ENCODE data around the gene CAV3.
A peak's percentile ranks its signal among the peaks of the same experiment; 100 is the strongest.

Gene CAV3

GRCh38 chr3:8736436-8736835 is 2.8 kb downstream of the CAV3 start:
- Histone ChIP-seq H3K23ac (ENCODE audit: low read length) (no peak overlapping the region), H4K12ac (ENCODE audit: low read depth, low read length) (no peak overlapping the region), H3K14ac (ENCODE audit: low read length) (no peak overlapping the region), H3K18ac (ENCODE audit: low read length) (no peak overlapping the region), H3K36me3 (ENCODE audit: control insufficient read depth in 1 of 2, insufficient read depth in 2 of 2, low read length in 2 of 2) (no peaks in the 10 kb centered on the region), H3K4me2 (ENCODE audit: low read length) (no peak overlapping the region), H2BK12ac (ENCODE audit: low read length) (no peak overlapping the region), H3K4me1 (ENCODE audit: control insufficient read depth in 1 of 2, insufficient read depth in 2 of 2, low read length in 2 of 2) (peaks cover 10 to 11% of the 10 kb centered on the region in 2 experiments), H3K27ac (ENCODE audit: low read depth, low read length) (no peak overlapping the region), H3K4ac (ENCODE audit: low read depth, low read length) (no peak overlapping the region), H4K8ac (ENCODE audit: low read depth, low read length) (no peak overlapping the region), H2BK5ac (ENCODE audit: low read depth, low read length, poor library complexity) (no peak overlapping the region), H3K9me3 (ENCODE audit: insufficient read depth, low read depth, low read length) (peaks cover 4% of the 10 kb centered on the region), H3K9ac (ENCODE audit: low read length) (no peak overlapping the region), H3K27me3 (ENCODE audit: insufficient read depth, low read length) (no peaks in the 10 kb centered on the region), H2BK120ac (ENCODE audit: insufficient read depth, low read length, poor library complexity) (no peak overlapping the region), H2AK5ac (ENCODE audit: low read length) (no peak overlapping the region), H3K79me1 (ENCODE audit: low read length) (no peaks in the 10 kb centered on the region), H3K79me2 (ENCODE audit: control insufficient read depth, insufficient read depth, low read length, poor library complexity) (peaks cover 2% of the 10 kb centered on the region), H3K4me3 (ENCODE audit: low read depth, low read length) (no peak overlapping the region), H4K91ac (ENCODE audit: low read depth, low read length) (no peak overlapping the region), H2AFZ (ENCODE audit: insufficient read depth, low read length, poor library complexity) (no peak overlapping the region)
- DNase-seq, result no peak
- no CpG with 5 or more reads among the region's 11 CpGs for WGBS (ENCODE audit: extremely low coverage, insufficient coverage, insufficient read length)

DNA sequence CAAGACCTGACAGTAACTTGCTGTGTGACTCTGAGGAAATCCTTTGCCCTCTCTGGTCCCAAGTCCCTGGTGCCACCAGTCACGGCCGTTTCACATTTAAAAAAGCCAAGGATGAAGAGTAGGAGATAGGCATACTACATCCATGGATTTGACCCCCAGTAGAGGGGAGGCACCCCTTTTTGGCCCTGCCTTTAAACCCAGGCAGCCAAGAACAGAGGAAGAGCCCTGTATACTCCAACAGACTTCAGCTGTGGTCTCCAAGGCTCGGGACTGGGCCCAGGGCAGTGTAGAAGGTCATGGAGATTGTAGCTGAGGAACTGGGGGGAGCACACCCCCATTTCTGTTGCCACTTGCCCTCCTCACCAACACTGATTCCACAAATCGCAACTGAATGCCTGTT is 3.7 kb downstream of the CAV3 start:
- Histone ChIP-seq H3K18ac (ENCODE audit: low read length) (no peak overlapping the region), H3K27me3 (ENCODE audit: insufficient read depth, low read length) (no peaks in the 10 kb centered on the region), H4K8ac (ENCODE audit: low read depth, low read length) (no peak overlapping the region), H3K14ac (ENCODE audit: low read length) (no peak overlapping the region), H3K79me2 (ENCODE audit: control insufficient read depth, insufficient read depth, low read length, poor library complexity) (peaks cover 2% of the 10 kb centered on the region), H3K9me3 (ENCODE audit: insufficient read depth, low read depth, low read length) (peaks cover 4% of the 10 kb centered on the region), H3K4me2 (ENCODE audit: low read length) (no peak overlapping the region), H2BK5ac (ENCODE audit: low read depth, low read length, poor library complexity) (no peak overlapping the region), H3K4me1 (ENCODE audit: control insufficient read depth in 1 of 2, insufficient read depth in 2 of 2, low read length in 2 of 2) (peaks cover 15 to 16% of the 10 kb centered on the region in 2 experiments), H4K12ac (ENCODE audit: low read depth, low read length) (no peak overlapping the region), H2BK12ac (ENCODE audit: low read length) (no peak overlapping the region), H3K9ac (ENCODE audit: low read length) (no peak overlapping the region), H3K27ac (ENCODE audit: low read depth, low read length) (no peak overlapping the region), H2BK120ac (ENCODE audit: insufficient read depth, low read length, poor library complexity) (no peak overlapping the region), H3K4me3 (ENCODE audit: low read depth, low read length) (no peak overlapping the region), H3K36me3 (ENCODE audit: control insufficient read depth in 1 of 2, insufficient read depth in 2 of 2, low read length in 2 of 2) (no peaks in the 10 kb centered on the region), H3K4ac (ENCODE audit: low read depth, low read length) (no peak overlapping the region), H4K91ac (ENCODE audit: low read depth, low read length) (no peak overlapping the region), H3K79me1 (ENCODE audit: low read length) (peaks cover 3% of the 10 kb centered on the region), H3K23ac (ENCODE audit: low read length) (no peak overlapping the region), H2AK5ac (ENCODE audit: low read length) (no peak overlapping the region), H2AFZ (ENCODE audit: insufficient read depth, low read length, poor library complexity) (no peak overlapping the region)
- no CpG with 5 or more reads among the region's 4 CpGs for WGBS (ENCODE audit: extremely low coverage, insufficient coverage, insufficient read length)
- no peak for DNase-seq

- Histone ChIP-seq H3K18ac (ENCODE audit: low read length) (no peak overlapping the region), H4K91ac (ENCODE audit: low read depth, low read length) (no peak overlapping the region), H3K23ac (ENCODE audit: low read length) (no peak overlapping the region), H3K9ac (ENCODE audit: low read length) (no peak overlapping the region), H3K9me3 (ENCODE audit: insufficient read depth, low read depth, low read length) (peaks cover 4% of the 10 kb centered on the region), H2AFZ (ENCODE audit: insufficient read depth, low read length, poor library complexity) (no peak overlapping the region), H2AK5ac (ENCODE audit: low read length) (no peak overlapping the region), H2BK120ac (ENCODE audit: insufficient read depth, low read length, poor library complexity) (no peak overlapping the region), H3K27ac (ENCODE audit: low read depth, low read length) (no peak overlapping the region), H3K27me3 (ENCODE audit: insufficient read depth, low read length) (no peaks in the 10 kb centered on the region), H3K4me1 (ENCODE audit: control insufficient read depth in 1 of 2, insufficient read depth in 2 of 2, low read length in 2 of 2) (peaks cover 15 to 16% of the 10 kb centered on the region in 2 experiments), H4K12ac (ENCODE audit: low read depth, low read length) (no peak overlapping the region), H4K8ac (ENCODE audit: low read depth, low read length) (no peak overlapping the region), H2BK12ac (ENCODE audit: low read length) (no peak overlapping the region), H3K14ac (ENCODE audit: low read length) (no peak overlapping the region), H3K36me3 (ENCODE audit: control insufficient read depth in 1 of 2, insufficient read depth in 2 of 2, low read length in 2 of 2) (no peaks in the 10 kb centered on the region), H2BK5ac (ENCODE audit: low read depth, low read length, poor library complexity) (no peak overlapping the region), H3K79me1 (ENCODE audit: low read length) (peaks cover 3% of the 10 kb centered on the region), H3K79me2 (ENCODE audit: control insufficient read depth, insufficient read depth, low read length, poor library complexity) (peaks cover 2% of the 10 kb centered on the region), H3K4ac (ENCODE audit: low read depth, low read length) (no peak overlapping the region), H3K4me3 (ENCODE audit: low read depth, low read length) (no peak overlapping the region), H3K4me2 (ENCODE audit: low read length) (no peak overlapping the region)
- DNase-seq, result peak in 1 of 2 donors; percentile 7
Observed at GRCh38 chr3:8737823-8738222, 4.2 kb downstream of the CAV3 start.

DNA sequence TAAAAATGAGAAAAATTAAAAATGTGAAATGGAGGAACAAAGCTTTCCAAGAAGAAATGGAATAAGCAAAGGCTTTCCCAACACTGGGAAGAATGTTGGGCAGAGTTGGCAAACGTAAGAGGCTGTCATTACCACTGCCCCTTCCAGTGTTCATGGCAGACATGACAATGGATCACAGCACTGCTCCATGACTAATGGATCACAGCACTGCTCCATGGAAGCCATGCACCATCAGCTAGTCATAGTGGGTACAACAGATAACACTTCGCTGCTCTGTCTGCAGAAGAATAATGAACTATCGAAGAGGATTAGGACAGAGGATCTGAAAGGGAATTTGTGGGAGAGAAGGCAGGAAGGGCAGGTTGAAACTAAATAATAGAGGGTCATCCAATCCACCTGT is 5.0 kb downstream of the CAV3 start:
- Histone ChIP-seq H3K14ac (ENCODE audit: low read length) (no peak overlapping the region), H4K8ac (ENCODE audit: low read depth, low read length) (no peak overlapping the region), H3K27ac (ENCODE audit: low read depth, low read length) (no peak overlapping the region), H3K79me1 (ENCODE audit: low read length) (peaks cover 3% of the 10 kb centered on the region), H4K91ac (ENCODE audit: low read depth, low read length) (no peak overlapping the region), H2BK12ac (ENCODE audit: low read length) (no peak overlapping the region), H3K36me3 (ENCODE audit: control insufficient read depth in 1 of 2, insufficient read depth in 2 of 2, low read length in 2 of 2) (no peaks in the 10 kb centered on the region), H3K23ac (ENCODE audit: low read length) (no peak overlapping the region), H2AK5ac (ENCODE audit: low read length) (no peak overlapping the region), H3K4ac (ENCODE audit: low read depth, low read length) (no peak overlapping the region), H3K79me2 (ENCODE audit: control insufficient read depth, insufficient read depth, low read length, poor library complexity) (peaks cover 2% of the 10 kb centered on the region), H3K4me2 (ENCODE audit: low read length) (no peak overlapping the region), H3K4me1 (ENCODE audit: control insufficient read depth in 1 of 2, insufficient read depth in 2 of 2, low read length in 2 of 2) (peaks cover 15 to 16% of the 10 kb centered on the region in 2 experiments), H4K12ac (ENCODE audit: low read depth, low read length) (no peak overlapping the region), H3K4me3 (ENCODE audit: low read depth, low read length) (no peak overlapping the region), H3K27me3 (ENCODE audit: insufficient read depth, low read length) (no peaks in the 10 kb centered on the region), H3K18ac (ENCODE audit: low read length) (no peak overlapping the region), H2BK120ac (ENCODE audit: insufficient read depth, low read length, poor library complexity) (no peak overlapping the region), H2AFZ (ENCODE audit: insufficient read depth, low read length, poor library complexity) (no peak overlapping the region), H2BK5ac (ENCODE audit: low read depth, low read length, poor library complexity) (no peak overlapping the region), H3K9me3 (ENCODE audit: insufficient read depth, low read depth, low read length) (peaks cover 4% of the 10 kb centered on the region), H3K9ac (ENCODE audit: low read length) (no peak overlapping the region)
- no CpG with 5 or more reads among the region's 3 CpGs for WGBS (ENCODE audit: extremely low coverage, insufficient coverage, insufficient read length)
- no peak for DNase-seq
